SK-N-MC (cell line): ENCODE results near the gene GLS.

Source experiments
- EZH2 ChIP-seq: fragments of 200-600 bp; sonication (generic); IDR thresholded peaks from one replicate; pipeline ENCODE4 v1.6.1; 2017; ENCODE audit warnings: antibody characterized with exemption
- POLR2AphosphoS5 ChIP-seq: IDR thresholded peaks from 2 replicates; pipeline ENCODE4 v1.6.1; 2012; ENCODE audit warnings: mild to moderate bottlenecking, low read depth, low read length, borderline replicate concordance

DNA sequence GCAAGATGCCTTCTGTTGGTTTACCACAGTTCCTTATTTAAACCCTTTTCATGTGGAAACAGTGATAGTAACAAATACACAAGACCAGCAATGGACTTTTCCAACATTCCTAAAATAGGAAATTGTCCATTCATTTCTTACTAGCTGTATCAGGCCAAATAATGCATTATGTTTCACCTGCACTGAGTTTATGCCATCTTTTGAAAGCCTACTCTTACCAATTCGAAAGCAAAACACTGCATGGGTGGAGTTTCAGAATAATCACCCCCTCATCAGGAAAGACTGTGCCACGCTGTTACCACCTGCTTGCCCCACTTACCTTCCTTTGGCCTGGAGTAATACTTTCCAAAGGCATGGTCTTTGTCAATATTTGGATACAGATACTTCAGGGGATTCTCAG is 95.9 kb downstream of the GLS start:
- TF ChIP-seq POLR2AphosphoS5 (no peak), EZH2 (no peak)
